Stimulated activated naive CD8-positive, alpha-beta T cell treated with anti-CD3 and anti-CD28 coated beads, Interleukin-15, amount 100 ng/mL, for 72 hours (primary cell): Measurements from ENCODE around the gene ANKRD11.
A peak's percentile ranks its signal among the peaks of the same experiment; 100 is the strongest.
"Not testable (repeated sequence)": the region's sequence is repeated elsewhere in the genome, so short reads cannot be mapped to it uniquely, and the experiment has no call there.

Experiments used
- ATAC-seq: fragments of 150-1000 bp; cut with Tn5 transposase; 2 replicates; pipeline ENCODE4 v1.10.0; 2021; ENCODE audit warnings: mild to moderate bottlenecking, moderate library complexity
- DNase-seq, 2 donors: peaks; one replicate each; pipeline ENCODE4 v3.0.0; 2021 to 2022
- H3K27ac Mint-ChIP-seq, 2 donors: one replicate each; pipeline ENCODE4 v1.8.0; 2022; ENCODE audit warnings: mild to moderate bottlenecking in 2 of 2, mixed read lengths in 2 of 2, moderate library complexity in 2 of 2
- H3K27me3 Mint-ChIP-seq: one replicate; pipeline ENCODE4 v1.8.0; 2022; ENCODE audit warnings: mixed read lengths
- H3K4me1 Mint-ChIP-seq: one replicate; pipeline ENCODE4 v1.8.0; 2022; ENCODE audit warnings: mild to moderate bottlenecking, mixed read lengths
- H3K4me3 Mint-ChIP-seq, 2 donors: one replicate each; pipeline ENCODE4 v1.8.0; 2022; ENCODE audit warnings: mild to moderate bottlenecking in 2 of 2, mixed read lengths in 2 of 2, moderate library complexity in 1 of 2
- H3K9me3 Mint-ChIP-seq, 2 donors: one replicate each; pipeline ENCODE4 v1.8.0; 2022; ENCODE audit warnings: mixed read lengths in 2 of 2

The ANKRD11 gene

DNA sequence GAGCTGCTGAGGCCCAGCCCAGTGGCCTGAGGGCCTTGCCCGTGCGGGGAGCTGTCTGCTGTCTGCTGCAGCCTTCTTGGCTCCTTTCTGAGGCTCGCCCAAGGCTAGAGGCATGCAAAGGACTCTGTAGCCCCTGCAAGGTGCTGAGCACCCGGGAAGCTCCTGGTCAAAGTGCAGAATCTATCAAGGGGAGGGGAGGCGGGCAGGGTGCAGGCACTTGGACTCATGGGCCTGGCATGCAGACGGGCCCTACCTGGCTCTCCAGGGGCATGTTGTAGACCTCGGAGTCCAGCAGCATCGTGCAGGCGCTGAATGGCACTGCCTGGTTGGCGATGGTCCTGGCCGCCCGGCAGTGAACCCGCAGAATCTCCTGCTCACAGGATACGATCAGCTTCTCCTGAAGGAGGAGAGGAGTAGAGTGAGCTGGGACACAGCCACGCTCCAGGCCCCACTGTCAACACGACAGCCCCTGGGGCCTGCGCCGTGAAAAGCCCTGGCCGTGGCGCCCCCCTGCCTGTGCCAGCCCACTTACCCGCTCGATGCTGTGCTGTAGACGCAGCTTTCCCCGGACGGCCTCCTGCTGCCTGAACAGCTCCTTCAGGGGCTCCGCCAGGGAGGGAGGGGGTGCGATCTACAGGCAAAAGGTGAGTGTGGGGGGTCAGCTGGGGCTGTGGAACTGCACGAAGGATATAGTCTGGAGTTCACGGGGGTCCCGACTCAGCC is 215.6 kb downstream of the ANKRD11 start:
- no peak for DNase-seq
- ATAC-seq, result no peak
- Mint-ChIP-seq H3K9me3 (no peaks in the 10 kb centered on the region), H3K4me1 (peaks cover 23% of the 10 kb centered on the region), H3K4me3 (no peak overlapping the region), H3K27ac (peak overlapping the region in 1 of 2 donors; percentile 42), H3K27me3 (no peaks in the 10 kb centered on the region)

DNA sequence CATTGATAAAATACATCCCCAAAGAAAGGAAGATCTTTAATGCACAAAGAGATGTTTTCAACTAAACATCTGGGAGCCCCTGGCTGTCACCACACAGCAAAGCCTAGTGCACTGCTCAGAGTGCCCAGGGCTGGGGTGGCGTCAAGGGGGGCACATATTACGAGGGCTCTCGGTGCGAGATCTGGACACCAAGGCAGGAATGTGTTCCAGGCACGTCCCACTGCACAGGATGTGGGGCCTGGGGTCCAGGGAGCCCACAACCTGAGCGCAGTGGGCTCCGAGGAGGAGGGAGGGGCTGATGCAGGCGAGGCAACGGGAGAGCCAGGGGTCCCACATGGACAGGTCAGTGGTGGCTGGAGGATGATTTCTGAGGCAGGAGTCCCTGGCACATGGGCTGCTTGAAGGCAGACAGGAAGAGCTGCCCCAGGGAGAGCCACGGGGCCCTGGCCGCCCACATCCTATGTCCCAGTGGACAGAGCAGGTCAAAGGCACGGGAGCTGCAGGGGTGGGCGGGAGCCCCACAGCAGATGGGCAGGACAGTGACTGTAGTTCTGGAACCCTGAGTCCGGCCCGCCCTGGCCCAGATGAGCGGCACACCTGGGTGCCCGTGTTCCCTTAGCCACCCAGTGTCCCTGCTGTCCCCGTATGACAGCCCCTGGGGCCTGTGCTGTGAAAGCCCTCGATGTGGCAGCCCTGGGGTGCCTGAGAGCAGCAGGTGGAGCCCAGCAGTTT is 216.5 kb downstream of the ANKRD11 start:
- no peaks in the 10 kb centered on the region for H3K27me3 Mint-ChIP-seq
- no peak for ATAC-seq
- peaks cover 23% of the 10 kb centered on the region for H3K4me1 Mint-ChIP-seq
- peak overlapping the region in 1 of 2 donors; percentile 90 for H3K27ac Mint-ChIP-seq
- DNase-seq, result no peak
- H3K9me3 Mint-ChIP-seq, result no peaks in the 10 kb centered on the region
- peak overlapping the region in 1 of 2 donors; percentile 19 for H3K4me3 Mint-ChIP-seq

DNA sequence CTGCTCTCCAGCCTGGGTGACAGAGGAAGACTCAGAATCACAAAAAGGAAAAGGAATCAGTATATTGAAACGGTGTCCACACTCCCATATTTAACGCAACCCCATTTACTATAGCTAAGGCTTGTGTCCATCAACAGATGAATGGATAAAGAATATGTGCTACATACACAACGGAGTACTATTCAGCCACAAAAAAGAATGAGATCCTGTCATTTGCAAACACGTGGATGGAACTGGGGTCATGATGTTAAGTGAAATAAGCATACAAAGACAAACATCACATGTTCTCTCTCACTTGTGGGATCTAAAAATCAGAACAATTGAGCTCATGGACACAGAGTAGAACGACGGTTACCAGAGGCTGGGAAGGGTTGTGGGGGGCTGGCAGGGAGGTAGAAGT is 217.7 kb downstream of the ANKRD11 start:
- ATAC-seq (no peak), DNase-seq (no peak)
- Mint-ChIP-seq H3K4me1 (peaks cover 18% of the 10 kb centered on the region), H3K9me3 (no peaks in the 10 kb centered on the region), H3K27ac (peak overlapping the region in 1 of 2 donors; percentile 76), H3K4me3 (no peak overlapping the region), H3K27me3 (no peaks in the 10 kb centered on the region)

DNA sequence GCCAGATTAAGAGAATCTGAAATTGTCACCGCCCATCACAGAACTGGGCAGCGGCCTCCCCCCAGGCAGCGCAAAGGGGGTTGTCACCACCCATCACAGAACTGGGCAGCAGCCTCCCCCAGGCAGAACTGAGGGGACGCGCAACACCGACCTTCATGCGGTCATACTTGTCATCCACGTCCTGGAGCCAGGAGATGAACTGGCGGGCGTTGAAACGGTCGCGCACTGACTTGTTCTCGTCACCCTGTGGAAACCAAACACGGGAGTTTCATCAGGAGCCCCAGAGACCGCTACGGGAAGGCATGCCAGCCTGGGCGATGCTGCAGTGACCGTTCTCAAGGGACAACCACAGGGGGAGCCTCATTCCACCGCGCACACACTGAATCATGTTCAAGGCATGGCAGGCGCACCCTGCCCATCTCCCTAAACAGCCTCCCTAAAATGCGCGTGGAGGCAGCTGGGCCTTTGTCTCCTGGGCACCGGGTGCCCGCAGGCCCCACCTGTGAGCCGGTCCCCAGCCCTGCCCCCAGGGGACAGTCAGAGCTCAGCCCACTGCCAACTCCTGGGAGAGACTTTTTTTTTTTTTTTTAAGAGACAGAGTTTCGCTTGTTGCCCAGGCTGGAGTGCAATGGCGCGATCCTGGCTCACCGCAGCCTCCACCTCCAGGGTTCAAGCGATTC is 219.6 kb downstream of the ANKRD11 start:
- Mint-ChIP-seq H3K4me3 (no peak overlapping the region), H3K27me3 (no peaks in the 10 kb centered on the region), H3K4me1 (peaks cover 21% of the 10 kb centered on the region), H3K27ac (peak overlapping the region in 1 of 2 donors; percentile 71), H3K9me3 (no peaks in the 10 kb centered on the region)
- ATAC-seq (no peak), DNase-seq (no peak)

DNA sequence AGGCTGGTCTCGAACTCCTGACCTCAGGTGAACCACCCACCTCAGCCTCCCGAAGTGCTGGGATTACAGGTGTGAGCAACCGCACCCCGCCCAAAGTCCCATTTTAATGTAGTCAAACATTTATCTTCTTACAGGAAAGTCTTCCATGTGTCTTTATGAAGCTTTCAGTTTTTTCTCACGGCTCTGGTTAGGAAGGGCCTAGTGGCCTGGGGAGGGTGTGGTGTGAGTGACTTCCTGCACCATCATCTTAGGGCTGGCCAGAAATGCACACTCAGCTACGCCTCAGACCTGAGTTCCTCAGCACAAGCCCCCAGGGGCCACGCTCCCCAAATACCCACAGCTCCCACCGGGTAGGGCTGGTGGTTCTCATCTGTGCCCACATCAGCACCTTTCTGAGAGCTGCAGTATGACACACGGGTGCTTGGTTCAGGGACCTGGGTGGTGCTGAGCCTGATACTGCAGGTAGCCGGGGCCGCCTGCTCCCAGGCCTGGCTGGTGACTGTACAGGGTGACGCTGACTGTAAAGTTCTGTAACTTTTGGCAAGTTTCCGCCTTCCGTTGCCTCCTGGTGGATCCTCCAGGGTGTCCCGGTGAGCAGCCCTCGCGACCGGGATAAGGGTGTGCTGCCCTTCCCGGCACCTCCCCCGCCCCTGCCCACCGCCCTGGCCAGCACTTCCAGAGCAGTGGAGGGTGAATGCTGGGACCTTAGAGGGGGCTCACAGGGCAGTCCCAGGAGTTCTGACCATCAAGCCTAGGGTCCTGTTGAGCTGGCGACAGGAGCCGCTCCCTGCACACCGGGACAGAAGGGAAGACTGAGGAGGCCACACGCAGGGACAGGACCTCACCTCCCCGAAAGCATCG is 220.3 kb downstream of the ANKRD11 start:
- ATAC-seq (no peak), DNase-seq (no peak)
- Mint-ChIP-seq H3K4me1 (peaks cover 15% of the 10 kb centered on the region), H3K4me3 (no peak overlapping the region), H3K27me3 (no peaks in the 10 kb centered on the region), H3K27ac (peak overlapping the region in 1 of 2 donors; percentile 71), H3K9me3 (no peaks in the 10 kb centered on the region)

DNA sequence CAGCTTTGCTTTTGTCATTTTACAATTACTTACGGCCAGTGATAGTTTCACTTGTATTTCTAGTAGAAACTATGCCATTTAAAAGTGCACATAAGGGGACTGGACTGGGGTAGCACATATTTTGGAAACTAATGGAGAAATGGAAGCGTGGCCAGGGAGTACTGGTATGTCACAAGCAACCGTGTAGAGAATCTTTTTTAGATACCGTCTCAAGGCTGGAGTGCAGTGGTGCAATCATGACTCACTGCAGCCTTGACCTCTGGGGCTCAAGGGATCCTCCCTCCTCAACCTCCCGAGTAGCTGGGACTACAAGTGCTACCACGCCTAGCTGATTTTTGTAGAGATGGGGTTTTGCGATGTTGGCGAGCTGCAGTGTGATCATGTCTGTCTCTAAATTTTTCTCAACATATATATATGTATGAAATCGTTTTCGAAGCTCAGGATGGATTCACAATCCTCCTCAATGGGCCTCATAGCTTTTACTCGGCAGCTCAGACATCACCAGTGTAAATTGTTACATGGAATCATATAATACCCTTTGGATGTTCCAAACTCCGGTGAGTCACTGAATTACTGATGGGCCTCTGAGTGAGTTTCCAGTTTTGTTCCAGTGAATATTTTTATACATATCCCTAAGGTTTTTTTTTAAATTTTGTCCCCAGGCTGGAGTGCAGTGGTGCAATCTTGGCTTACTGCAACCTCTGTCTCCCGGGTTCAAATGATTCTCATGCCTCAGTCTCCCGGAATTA is 221.2 kb downstream of the ANKRD11 start:
- DNase-seq, result no peak
- H3K4me3 Mint-ChIP-seq, result no peak overlapping the region
- no peaks in the 10 kb centered on the region for H3K9me3 Mint-ChIP-seq
- no peaks in the 10 kb centered on the region for H3K27me3 Mint-ChIP-seq
- no peak for ATAC-seq
- peak overlapping the region in 1 of 2 donors; percentile 67 for H3K27ac Mint-ChIP-seq
- peaks cover 15% of the 10 kb centered on the region for H3K4me1 Mint-ChIP-seq

DNA sequence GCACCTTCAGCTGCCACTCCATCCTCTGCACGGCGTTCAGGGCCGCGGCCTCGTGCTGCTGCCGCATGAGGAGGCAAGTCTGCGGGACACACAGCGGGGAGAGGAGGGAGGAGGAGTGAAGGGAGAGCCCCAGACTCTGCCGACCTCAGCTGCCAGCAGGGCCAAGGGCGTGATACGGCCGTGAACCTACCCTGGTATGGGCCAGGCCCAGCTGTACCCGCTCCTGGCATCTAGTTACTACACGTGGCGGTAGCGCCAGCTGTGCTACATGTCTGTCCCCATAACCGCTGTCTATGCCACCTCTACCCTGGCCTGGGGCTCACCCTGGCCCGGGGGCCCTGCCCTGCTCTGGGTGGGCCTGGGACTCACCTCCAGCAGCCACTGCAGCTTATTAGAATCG is 221.8 kb downstream of the ANKRD11 start:
- peaks cover 10% of the 10 kb centered on the region for H3K4me1 Mint-ChIP-seq
- ATAC-seq (no peak), DNase-seq (no peak)
- H3K4me3 Mint-ChIP-seq, result no peak overlapping the region
- no peaks in the 10 kb centered on the region for H3K9me3 Mint-ChIP-seq
- no peaks in the 10 kb centered on the region for H3K27me3 Mint-ChIP-seq
- H3K27ac Mint-ChIP-seq, result peak overlapping the region in 1 of 2 donors; percentile 48

DNA sequence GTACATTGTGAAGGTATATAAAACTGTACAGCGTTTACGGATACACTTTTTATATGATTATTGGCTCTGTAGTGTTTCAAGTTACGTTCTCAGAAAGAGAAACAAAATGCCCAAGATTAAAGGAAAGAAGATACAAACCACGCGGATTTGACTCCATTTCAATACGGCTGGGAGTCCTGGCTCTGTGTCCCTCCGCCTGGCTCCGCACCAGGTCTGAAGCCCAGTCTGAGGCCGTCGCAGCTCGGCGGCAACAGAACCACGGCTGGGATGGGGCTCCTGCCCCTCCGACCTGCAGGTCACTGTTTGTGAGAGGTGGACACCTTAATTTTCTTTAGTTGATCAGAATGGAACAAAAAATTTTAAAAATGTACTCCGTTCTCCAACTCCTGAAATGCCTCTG is 222.6 kb downstream of the ANKRD11 start:
- H3K4me1 Mint-ChIP-seq, H3K4me3 Mint-ChIP-seq, ATAC-seq, DNase-seq, H3K27me3 Mint-ChIP-seq, H3K9me3 Mint-ChIP-seq, H3K27ac Mint-ChIP-seq: not testable (repeated sequence)

DNA sequence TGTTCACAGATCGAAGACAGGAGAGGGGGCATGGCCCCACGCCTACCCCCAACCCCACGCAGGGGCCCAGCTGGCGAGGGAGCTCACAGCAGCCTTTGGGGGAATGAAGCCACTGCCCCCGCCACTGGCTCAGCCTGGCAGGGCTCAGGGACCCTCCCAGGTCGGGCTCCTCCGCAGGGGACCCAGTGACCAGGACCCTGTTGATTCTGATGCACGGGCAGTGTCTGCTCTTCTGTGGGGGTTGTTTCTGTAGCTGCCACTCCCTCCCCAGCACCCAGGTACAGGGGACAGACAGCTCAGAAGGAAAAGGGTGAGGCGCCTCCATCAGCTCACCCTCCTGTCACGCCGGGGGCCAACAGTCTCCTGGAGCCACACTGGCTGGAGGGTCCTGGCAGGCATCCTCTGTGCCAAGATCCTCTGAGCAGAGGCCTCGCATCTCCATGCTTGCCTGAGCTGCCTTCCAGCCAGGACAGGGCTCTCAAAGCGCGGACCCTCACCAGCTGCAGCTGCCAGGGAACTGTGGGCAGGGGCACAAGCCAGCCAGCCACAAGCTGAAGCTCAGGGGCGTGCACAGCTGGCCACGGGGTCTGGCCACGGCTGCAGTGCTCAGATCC is 223.7 kb downstream of the ANKRD11 start:
- Mint-ChIP-seq H3K4me3 (peak overlapping the region in 1 of 2 donors; percentile 15), H3K9me3 (no peaks in the 10 kb centered on the region), H3K27me3 (no peaks in the 10 kb centered on the region), H3K4me1 (peaks cover 16% of the 10 kb centered on the region), H3K27ac (peak overlapping the region in 1 of 2 donors; percentile 85)
- ATAC-seq (peak; percentile 10), DNase-seq (no peak)

DNA sequence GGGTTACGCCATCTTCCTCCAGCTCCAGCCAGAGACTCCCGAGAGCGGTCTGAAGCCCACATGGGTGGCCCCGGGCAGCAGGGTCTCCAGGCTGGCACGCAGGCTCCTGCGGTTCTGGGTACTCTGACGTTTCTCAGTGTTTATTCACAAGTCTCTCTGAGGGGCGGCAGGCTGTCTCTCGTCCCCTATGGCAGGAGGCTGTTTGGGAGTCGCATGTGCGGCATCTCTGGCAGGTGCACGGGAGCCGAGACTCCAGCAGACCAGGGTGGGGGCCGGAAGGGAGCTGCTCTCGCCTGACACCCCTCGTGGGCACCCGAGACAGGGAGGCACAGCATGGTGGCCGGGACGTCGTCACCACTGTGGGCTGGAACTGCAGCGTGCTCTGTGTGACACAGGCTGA is 224.7 kb downstream of the ANKRD11 start:
- H3K27ac Mint-ChIP-seq, result peak overlapping the region in 1 of 2 donors; percentile 90
- ATAC-seq, result peak; percentile 4
- no peak for DNase-seq
- peaks cover 20% of the 10 kb centered on the region for H3K4me1 Mint-ChIP-seq
- H3K9me3 Mint-ChIP-seq, result no peaks in the 10 kb centered on the region
- H3K27me3 Mint-ChIP-seq, result no peaks in the 10 kb centered on the region
- H3K4me3 Mint-ChIP-seq, result no peak overlapping the region

DNA sequence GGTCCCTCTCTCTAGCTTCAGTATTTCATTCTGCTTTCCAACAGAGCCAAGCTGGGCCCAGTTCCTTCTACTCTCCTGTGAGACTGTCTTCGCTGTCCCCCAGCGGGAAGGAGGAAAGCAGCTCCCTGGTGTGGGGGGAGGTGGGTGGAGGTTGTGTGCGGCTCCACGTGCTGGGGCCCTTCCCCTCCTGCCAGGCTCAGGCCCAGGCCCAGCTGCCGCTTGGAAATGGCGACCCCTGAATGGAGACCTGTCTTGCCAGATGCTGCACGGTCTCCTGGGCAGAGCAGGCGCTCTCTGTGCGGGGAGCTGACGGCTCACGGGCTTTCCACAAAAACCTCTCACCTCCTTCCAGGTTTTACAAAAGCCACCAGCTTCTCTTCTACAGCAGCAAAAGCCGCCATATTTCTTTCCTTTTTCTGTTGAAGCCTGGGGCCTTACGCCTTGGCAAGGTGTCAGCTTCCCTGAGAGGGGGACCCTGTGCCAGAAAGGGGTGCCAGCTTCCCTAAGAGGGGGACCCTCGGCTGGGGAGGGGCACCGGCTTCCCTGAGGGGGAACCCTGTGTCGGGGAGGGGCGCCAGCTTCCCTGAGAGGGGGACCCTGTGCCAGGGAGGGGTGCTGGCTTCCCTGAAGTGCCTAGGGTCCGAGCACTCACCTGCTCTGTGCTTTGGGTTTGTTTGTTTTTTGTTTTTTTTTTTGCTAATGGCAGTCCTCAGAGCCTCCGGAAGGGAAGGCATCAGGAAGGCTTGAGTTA is 225.4 kb downstream of the ANKRD11 start:
- Mint-ChIP-seq H3K27ac (peak overlapping the region; percentile 25 to 90), H3K27me3 (no peaks in the 10 kb centered on the region), H3K9me3 (no peaks in the 10 kb centered on the region), H3K4me3 (no peak overlapping the region), H3K4me1 (peaks cover 20% of the 10 kb centered on the region)
- no peak for DNase-seq
- ATAC-seq, result peak; percentile 13

DNA sequence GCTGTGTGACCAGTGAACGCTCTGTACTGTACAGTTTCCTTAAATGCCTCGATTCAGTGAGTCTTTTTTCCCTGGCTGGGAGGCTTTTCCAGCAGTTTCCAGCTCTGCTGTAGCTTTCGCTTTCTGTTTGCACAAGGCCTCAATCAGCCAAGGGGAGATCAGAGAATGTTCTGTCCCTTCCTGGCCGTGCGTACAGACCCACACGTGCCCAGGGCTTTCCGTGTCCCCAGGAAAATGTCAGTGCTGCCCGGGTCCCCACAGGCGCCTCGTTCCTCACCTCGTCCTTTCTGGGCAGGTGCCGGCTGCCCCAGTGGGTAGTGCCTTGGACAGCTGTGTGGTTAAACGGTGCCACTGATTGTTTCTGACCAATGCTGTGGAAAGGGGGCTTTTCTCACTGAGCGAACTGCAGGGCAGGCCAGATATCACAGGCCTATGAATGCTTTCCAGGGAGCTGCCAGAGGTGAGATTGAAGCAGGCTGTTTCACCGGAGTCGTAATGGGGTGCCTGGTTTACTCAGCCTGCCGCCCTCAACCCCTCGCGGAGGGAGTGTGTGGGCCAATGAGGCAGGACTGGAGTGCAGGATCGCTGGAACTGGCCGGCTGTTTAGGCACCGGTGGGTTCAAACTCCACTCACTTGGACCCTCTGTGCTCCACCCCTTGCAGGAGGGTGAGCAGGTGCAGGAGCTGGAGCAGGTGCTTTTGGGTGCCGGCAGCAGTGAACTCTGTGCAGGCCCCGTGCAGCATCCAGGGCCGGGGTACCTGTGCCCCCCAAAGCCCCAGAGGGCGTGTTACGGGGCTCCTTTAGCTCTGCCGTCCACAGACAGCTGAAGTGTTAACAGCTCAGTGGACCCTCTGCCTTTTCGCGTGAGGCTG is 228.4 kb downstream of the ANKRD11 start:
- DNase-seq (no peak), ATAC-seq (peak; percentile 12)
- Mint-ChIP-seq H3K4me1 (peaks cover 33% of the 10 kb centered on the region), H3K27me3 (peaks cover 27% of the 10 kb centered on the region), H3K9me3 (no peaks in the 10 kb centered on the region), H3K27ac (peak overlapping the region in 1 of 2 donors; percentile 9), H3K4me3 (no peak overlapping the region)

DNA sequence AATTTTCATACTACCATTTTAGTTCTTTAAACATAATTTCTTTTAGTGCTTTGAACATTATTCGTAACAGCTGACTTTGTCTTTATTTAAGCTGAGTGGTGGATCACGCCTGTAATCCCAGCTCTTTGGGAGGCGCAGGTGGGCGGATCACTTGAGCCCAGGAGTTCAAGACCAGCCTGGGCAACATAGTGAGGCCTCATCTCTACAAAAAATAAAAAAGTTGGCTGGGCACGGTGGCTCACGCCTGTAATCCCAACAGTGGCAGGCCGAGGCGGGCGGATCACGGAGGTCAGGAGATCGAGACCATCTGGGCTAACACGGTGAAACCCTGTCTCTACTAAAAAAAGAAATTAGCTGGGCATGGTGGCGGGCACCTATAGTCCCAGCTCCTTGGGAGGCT is 230.5 kb downstream of the ANKRD11 start:
- H3K27ac Mint-ChIP-seq, H3K4me3 Mint-ChIP-seq, DNase-seq, ATAC-seq, H3K9me3 Mint-ChIP-seq: not testable (repeated sequence)
- Mint-ChIP-seq H3K4me1 (peaks cover 32% of the 10 kb centered on the region), H3K27me3 (peaks cover 44% of the 10 kb centered on the region)
